GOT3 (cell line): ENCODE results near the gene CROCC2.

Experiments used
- DNase-seq: peaks from one replicate; lab custom pipeline; 2025; ENCODE audit warnings: mixed read lengths; lab: John Stamatoyannopoulos, UW

The CROCC2 gene

GRCh38 chr2:240906141-240906910, at the start of gene CROCC2:
CROCC2 (plus strand) TSS chr2:240906336; CDS start chr2:240906514, 178 bp downstream.
- DNase-seq, result no peak

- no peak for DNase-seq
These were observed 48.8 kb upstream of the CROCC2 start for GRCh38 chr2:240857039-240858008.

- DNase-seq, result no peak
These were observed 47.8 kb upstream of the CROCC2 start for GRCh38 chr2:240858321-240858720.

GRCh38 chr2:240858871-240859270, 47.3 kb upstream of the CROCC2 start:
- no peak for DNase-seq

- DNase-seq, result no peak
These were observed 44.6 kb upstream of the CROCC2 start for GRCh38 chr2:240861547-240861946.

GRCh38 chr2:240864475-240864874, 41.7 kb upstream of the CROCC2 start:
- DNase-seq, result no peak

- DNase-seq, result no peak
These were observed 40.7 kb upstream of the CROCC2 start for GRCh38 chr2:240865391-240865790.

GRCh38 chr2:240868286-240869108, 37.6 kb upstream of the CROCC2 start, which contains the start of gene AGXT:
AGXT (plus strand) TSS chr2:240868824; CDS start chr2:240868866, 42 bp downstream.
- no peak for DNase-seq

GRCh38 chr2:240869109-240869955, 36.8 kb upstream of the CROCC2 start:
- DNase-seq, result no peak

GRCh38 chr2:240869956-240870875, 35.9 kb upstream of the CROCC2 start:
- no peak for DNase-seq

GRCh38 chr2:240871071-240871958, 34.8 kb upstream of the CROCC2 start:
- no peak for DNase-seq

GRCh38 chr2:240872317-240873097, 33.6 kb upstream of the CROCC2 start:
- DNase-seq, result no peak

GRCh38 chr2:240873098-240873788, 32.9 kb upstream of the CROCC2 start:
- no peak for DNase-seq

GRCh38 chr2:240873805-240874714, 32.1 kb upstream of the CROCC2 start:
- no peak for DNase-seq

GRCh38 chr2:240874715-240875227, 31.4 kb upstream of the CROCC2 start:
- no peak for DNase-seq
